CD4-positive, alpha-beta T cell treated with Interleukin-4 for 1 hour (primary cell): ENCODE data around the gene PARM1.

ENCODE experiments used
- DNase-seq, 2 donors: peaks; one replicate each; pipeline ENCODE4 v3.0.0-alpha.2; 2020 to 2022

The PARM1 gene

GRCh38 chr4:74942918-74943253 is 10.0 kb downstream of the PARM1 start:
- DNase-seq, result no peak

GRCh38 chr4:74944354-74944793 is 11.5 kb downstream of the PARM1 start:
- DNase-seq, result no peak

GRCh38 chr4:74946196-74946595 is 13.3 kb downstream of the PARM1 start:
- DNase-seq, result no peak

- no peak for DNase-seq
Measured at GRCh38 chr4:74947798-74948197, 14.9 kb downstream of the PARM1 start.

GRCh38 chr4:74948236-74948635 is 15.3 kb downstream of the PARM1 start:
- DNase-seq, result no peak

- no peak for DNase-seq
Measured at GRCh38 chr4:74950200-74950599, 17.3 kb downstream of the PARM1 start.

- DNase-seq, result no peak
Measured at GRCh38 chr4:74950882-74951281, 18.0 kb downstream of the PARM1 start.

GRCh38 chr4:74953647-74954046 is 20.7 kb downstream of the PARM1 start:
- no peak for DNase-seq

GRCh38 chr4:74958881-74959280 is 26.0 kb downstream of the PARM1 start:
- no peak for DNase-seq

- no peak for DNase-seq
Measured at GRCh38 chr4:74961230-74961629, 28.3 kb downstream of the PARM1 start.

- DNase-seq, result no peak
Measured at GRCh38 chr4:74962584-74962983, 29.7 kb downstream of the PARM1 start.

- DNase-seq, result no peak
Measured at GRCh38 chr4:74964311-74964710, 31.4 kb downstream of the PARM1 start.

GRCh38 chr4:74967324-74967723 is 34.4 kb downstream of the PARM1 start:
- no peak for DNase-seq

GRCh38 chr4:74968456-74969164 is 35.7 kb downstream of the PARM1 start:
- DNase-seq, result no peak

- no peak for DNase-seq
Measured at GRCh38 chr4:74969507-74970474, 36.9 kb downstream of the PARM1 start.

- DNase-seq, result no peak
Measured at GRCh38 chr4:74970577-74970976, 37.7 kb downstream of the PARM1 start.

GRCh38 chr4:74971862-74972261 is 38.9 kb downstream of the PARM1 start:
- no peak for DNase-seq

GRCh38 chr4:74975082-74975481 is 42.2 kb downstream of the PARM1 start:
- DNase-seq, result no peak

- no peak for DNase-seq
Measured at GRCh38 chr4:74975848-74976824, 43.2 kb downstream of the PARM1 start.

GRCh38 chr4:74982546-74983252 is 49.8 kb downstream of the PARM1 start:
- DNase-seq, result no peak

GRCh38 chr4:74983253-74983635 is 50.3 kb downstream of the PARM1 start:
- DNase-seq, result no peak

GRCh38 chr4:74990276-74990875 is 57.5 kb downstream of the PARM1 start:
- no peak for DNase-seq
